Measurements from ENCODE around the gene EID1.

- TF ChIP-seq CTCF (conservative IDR thresholded peaks at IDR 0.05 in 1 of 2, IDR thresholded peaks at IDR 0.05 in 1 of 2; ENCODE audit: low read depth in 1 of 2, low read length in 2 of 2): no peak
- no peak for TF ChIP-seq EZH2 (IDR thresholded peaks at IDR 0.05; ENCODE audit: low read length, missing control alignments)
These were observed 35.4 kb upstream of the EID1 start for GRCh38 chr15:48842501-48842900.

Data from fibroblast of lung (primary cell).